Hematopoietic multipotent progenitor cell treated with erythropoietin and hydrocortisone succinate and interleukin-3 and kit ligand, for 17 days (in vitro differentiated cells): ENCODE data around the gene PLEKHF1.

ENCODE experiments used
- DNase-seq: peaks from one replicate; pipeline ENCODE4 v3.0.0-alpha.2; 2015; ENCODE audit warnings: low spot score

Gene PLEKHF1

GRCh38 chr19:29679598-29680210, 14.4 kb downstream of the PLEKHF1 start:
- DNase-seq = no peak

- DNase-seq = no peak
Observed at GRCh38 chr19:29680447-29680846, 15.2 kb downstream of the PLEKHF1 start.

- no peak for DNase-seq
Observed at GRCh38 chr19:29680937-29681336, 15.7 kb downstream of the PLEKHF1 start.

- no peak for DNase-seq
Observed at GRCh38 chr19:29681422-29682235, 16.4 kb downstream of the PLEKHF1 start.

- DNase-seq = no peak
Observed at GRCh38 chr19:29682236-29682895, 17.1 kb downstream of the PLEKHF1 start.

DNA sequence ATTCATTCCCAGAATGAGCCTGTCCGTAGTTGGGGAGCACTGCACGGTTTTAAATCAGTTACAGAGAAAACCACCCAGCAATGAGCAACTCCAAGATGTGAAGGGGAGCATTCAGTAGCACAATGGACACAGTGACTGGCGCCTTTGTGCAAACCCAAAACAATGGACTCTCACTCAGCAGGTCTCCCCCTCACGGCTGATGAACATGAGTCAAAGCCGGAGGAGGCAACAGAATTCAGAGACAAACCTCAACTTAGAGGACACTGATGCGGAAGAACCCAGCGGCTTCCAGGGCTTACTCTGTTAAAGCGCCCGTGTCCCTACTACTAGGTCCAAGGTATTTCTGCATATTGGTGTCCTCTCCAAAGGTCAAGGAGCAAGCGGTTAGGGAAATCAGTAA, 17.7 kb downstream of the PLEKHF1 start:
- DNase-seq = no peak

GRCh38 chr19:29685326-29685725, 20.1 kb downstream of the PLEKHF1 start:
- DNase-seq = no peak

- no peak for DNase-seq
Observed at GRCh38 chr19:29686285-29686805, 21.1 kb downstream of the PLEKHF1 start.

DNA sequence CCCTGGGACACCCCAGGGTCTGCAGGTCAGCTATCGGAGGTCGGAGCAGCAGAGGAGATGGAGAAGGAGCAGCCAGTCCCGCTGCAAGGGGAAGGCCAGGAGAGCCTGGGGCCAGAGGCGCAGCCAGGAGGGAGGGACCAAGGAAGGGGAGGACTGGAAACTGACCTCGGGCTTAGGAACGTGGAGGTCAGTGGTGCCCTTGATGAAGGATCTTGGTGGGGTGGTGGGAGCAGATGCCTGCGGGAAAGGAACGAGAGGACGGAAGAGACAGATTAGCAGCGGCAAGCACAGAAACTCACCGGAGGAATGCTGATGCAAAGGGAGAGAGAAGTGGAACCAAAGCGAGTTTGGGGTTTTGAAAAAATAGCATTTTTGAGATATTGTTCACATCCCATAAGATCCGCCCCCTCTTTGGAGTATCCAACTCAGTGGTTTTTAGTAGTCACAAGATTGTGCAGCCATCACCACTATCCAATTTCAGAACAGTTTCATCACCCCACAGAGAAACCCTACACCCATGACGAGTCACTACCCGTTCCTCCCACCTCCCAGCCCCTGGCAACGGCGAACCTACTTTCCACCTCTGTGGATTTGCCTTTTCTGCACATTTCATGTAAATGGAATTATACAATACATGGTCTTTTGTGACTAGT, 22.1 kb downstream of the PLEKHF1 start:
- no peak for DNase-seq

DNA sequence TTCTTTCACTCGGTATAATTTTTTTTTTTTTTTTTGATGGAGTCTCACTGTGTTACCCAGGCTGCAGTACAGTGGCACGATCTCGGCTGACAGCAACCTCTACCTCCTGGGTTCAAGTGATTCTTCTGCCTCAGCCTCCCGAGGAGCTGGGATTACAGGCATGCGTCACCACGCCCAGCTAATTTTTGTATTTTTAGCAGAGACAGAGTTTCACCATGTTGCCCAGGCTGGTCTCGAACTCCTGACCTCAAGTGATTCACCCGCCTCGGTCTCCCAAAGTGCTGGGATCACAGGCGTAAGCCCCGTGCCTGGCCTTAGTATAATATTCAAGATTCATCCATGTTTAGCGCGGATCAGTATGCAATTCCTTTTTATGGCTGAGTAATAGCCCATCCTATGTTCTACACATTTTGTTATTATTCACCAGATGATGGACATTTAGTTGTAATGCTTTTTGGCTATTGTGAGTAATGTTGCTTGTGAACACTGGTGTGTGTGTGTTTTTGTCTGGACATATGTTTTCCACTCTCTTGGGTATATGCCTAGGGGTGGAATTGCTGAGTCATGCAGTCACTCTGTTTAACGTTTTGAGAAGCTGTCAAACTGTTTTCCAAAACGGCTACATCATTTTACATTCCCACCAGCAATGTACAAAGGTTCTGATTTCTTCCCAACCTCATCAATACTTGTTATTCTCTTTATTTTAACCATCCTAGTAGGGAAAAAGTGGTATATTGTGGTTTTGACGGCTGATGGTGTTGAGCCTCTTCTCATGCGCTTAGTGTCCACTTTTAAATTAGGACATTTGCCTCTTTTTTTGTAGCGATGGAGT, 22.9 kb downstream of the PLEKHF1 start:
- DNase-seq = peak; percentile 20

GRCh38 chr19:29690842-29691241, 25.6 kb downstream of the PLEKHF1 start:
- DNase-seq = peak; percentile 33

GRCh38 chr19:29694161-29694560, 28.9 kb downstream of the PLEKHF1 start:
- DNase-seq = no peak

DNA sequence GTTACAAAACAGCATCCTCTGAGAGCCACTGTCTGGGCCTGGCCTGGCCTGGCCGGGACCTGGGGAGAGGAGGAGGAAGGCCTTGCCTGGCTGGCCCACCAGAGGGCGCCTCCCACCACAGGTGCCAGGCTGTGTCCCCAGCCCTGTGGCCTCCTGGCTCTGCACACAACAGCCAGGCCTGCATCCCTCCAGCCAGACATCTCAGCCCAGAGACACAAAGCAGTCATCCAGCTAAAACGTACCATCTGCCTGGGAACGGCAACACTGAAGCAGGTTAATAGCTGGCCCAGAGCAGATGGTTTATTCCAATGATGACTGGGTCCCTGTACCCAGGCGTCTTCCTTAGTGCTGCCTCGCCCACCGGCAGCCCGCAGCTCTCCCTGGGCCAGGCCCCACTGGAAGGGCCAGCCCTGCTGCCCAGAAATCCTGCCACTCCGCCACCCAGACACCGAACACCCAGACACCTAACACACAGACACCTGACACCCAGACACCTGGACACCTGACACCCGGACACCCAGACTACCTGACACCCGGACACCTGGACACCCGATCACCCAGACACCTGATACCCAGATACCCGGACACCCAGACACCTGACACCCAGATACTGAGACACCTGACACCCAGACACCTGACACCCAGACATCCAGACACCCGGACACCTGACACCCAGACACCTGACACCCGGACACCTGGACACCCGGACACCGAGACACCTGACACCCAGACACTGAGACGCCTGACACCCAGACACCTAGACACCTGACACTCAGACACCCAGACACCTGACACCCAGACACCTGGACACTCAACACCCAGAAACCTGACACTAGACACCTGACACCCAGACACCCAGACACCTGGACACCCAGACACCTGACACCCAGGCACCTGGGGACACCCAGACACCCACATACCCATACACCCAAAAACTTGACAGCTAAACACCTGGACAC, 29.7 kb downstream of the PLEKHF1 start:
- DNase-seq = peak; percentile 17

GRCh38 chr19:29695765-29696564, 30.7 kb downstream of the PLEKHF1 start:
- DNase-seq = no peak

DNA sequence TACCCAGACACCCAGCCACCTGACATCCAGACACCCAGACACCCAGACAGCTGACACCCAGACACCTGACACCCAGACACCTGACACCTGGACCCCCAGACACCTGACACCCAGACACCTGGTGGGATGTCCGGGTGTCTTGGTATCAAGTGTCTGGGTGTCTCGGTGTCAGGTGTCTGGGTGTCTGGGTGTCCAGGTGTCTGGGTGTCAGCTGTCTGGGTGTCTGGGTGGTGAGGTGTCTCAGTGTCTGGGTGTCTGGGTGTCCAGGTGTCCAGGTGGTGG, 31.2 kb downstream of the PLEKHF1 start:
- DNase-seq = no peak

- no peak for DNase-seq
Observed at GRCh38 chr19:29697523-29698261, 32.4 kb downstream of the PLEKHF1 start.

GRCh38 chr19:29699861-29700260, 34.6 kb downstream of the PLEKHF1 start:
- DNase-seq = no peak

DNA sequence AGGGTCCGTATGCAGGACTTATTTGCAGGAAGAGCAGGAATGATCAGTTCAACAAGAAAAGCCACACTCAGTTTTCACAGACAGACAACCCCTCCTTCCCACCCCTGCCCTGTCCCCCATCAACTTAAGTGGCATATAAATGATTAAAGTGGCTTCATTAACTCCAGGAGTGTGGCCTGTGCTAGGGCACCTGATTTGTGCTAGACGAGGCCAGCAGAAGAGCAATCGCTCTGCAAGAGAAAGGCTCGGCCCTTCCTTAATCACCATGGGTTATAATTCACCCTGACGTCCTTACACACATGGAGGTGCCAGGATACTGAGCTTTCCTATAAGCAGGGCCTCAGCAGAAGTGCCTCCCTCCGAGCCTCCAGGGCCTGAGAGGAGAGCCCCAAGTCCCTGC, 35.2 kb downstream of the PLEKHF1 start:
- no peak for DNase-seq
